Activated T-helper 1 cell treated with anti-CD3 and anti-CD28 coated beads, Interleukin-12 subunit alpha, Interleukin-12 subunit beta, Interleukin-2, Interleukin-4 antibody, amounts not matched to agents 30 ng/mL and 10 ng/mL and 1 ng/mL, durations not matched to agents 14 hours and 24 hours and 36 hours (primary cell): ENCODE measurements around the gene CLEC17A. TPM values are rescaled to one million over a fixed set of nuclear protein-coding genes. Genes with fewer than 3 reads are reported as not detected.
"Not testable (repeated sequence)": the region's sequence is repeated elsewhere in the genome, so short reads cannot be mapped to it uniquely, and the experiment has no call there.

Source experiments
- DNase-seq: peaks from one replicate; pipeline ENCODE4 v3.0.0; 2021; ENCODE audit warnings: low spot score
- H3K27ac Mint-ChIP-seq: one replicate; pipeline ENCODE4 v1.8.0; 2021; ENCODE audit warnings: mild to moderate bottlenecking, mixed read lengths
- H3K27me3 Mint-ChIP-seq: one replicate; pipeline ENCODE4 v1.8.0; 2022; ENCODE audit warnings: mild to moderate bottlenecking, moderate library complexity, mixed read lengths; ENCODE audit not compliant: insufficient read depth
- H3K36me3 Mint-ChIP-seq: one replicate; pipeline ENCODE4 v1.8.0; 2021; ENCODE audit warnings: low read depth, mixed read lengths
- H3K4me1 Mint-ChIP-seq: one replicate; pipeline ENCODE4 v1.8.0; 2021; ENCODE audit warnings: low read depth, mixed read lengths
- H3K4me3 Mint-ChIP-seq: one replicate; pipeline ENCODE4 v1.8.0; 2021; ENCODE audit warnings: mild to moderate bottlenecking, moderate library complexity, mixed read lengths
- H3K9me3 Mint-ChIP-seq: one replicate; pipeline ENCODE4 v1.8.0; 2021; ENCODE audit warnings: mixed read lengths
- intact Hi-C: fragments of 100-400 bp; cut with micrococcal nuclease; formaldehyde crosslinking; loops from one replicate; pipeline ENCODE4 v1.15.1; 2024
- total RNA-seq: library from RNA; stranded (reverse); gene quantifications from 2 replicates; pipeline ENCODE4 v1.2.3, GENCODE V29; 2022

CLEC17A gene
- total RNA-seq, 1 donor from 2014 or later: 0.13 TPM

- Mint-ChIP-seq H3K4me3 (no peak overlapping the region), H3K27me3 (no peaks in the 10 kb centered on the region), H3K27ac (no peak overlapping the region), H3K4me1 (no peaks in the 10 kb centered on the region), H3K36me3 (no peaks in the 10 kb centered on the region), H3K9me3 (peaks cover 7% of the 10 kb centered on the region)
- intact Hi-C loops: no loop called here
- DNase-seq: no peak
Measured at GRCh38 chr19:14612657-14613056, 29.8 kb downstream of the CLEC17A start.

DNA sequence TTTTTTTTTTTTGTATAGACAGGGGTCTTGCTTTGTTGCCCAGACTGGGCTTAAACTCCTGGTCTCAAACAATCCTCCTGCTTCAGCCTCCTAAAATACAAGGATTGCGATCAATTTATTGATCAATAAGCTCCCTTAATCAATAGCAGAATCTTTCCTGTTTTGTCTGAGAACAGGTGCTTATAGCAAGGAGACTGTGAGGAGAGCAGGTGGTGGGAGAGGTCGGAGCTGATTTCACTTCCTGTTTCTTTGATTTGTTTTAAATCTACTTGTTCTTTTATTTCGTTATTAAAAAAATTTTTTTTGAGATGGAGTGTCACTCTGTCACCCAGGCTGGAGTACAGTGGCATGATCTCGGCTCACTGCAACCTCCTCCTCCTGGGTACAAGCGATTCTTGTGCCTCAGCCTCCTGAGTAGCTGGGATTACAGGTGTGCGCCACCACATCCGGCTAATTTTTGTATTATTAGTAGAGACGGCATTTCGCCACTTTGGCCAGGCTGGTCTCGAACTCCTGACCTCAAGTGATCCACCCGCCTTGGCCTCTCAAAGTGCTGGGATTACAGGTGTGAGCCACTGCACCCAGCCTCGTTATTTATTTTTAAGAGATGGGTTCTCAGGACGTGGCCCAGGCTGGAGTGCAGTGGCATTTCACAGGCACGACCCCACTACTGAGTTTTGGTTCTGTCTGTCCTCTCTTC lies 30.7 kb downstream of the CLEC17A start:
- H3K36me3 Mint-ChIP-seq, H3K4me1 Mint-ChIP-seq, intact Hi-C loops, H3K9me3 Mint-ChIP-seq, H3K4me3 Mint-ChIP-seq, H3K27ac Mint-ChIP-seq, DNase-seq, H3K27me3 Mint-ChIP-seq: not testable (repeated sequence)

DNA sequence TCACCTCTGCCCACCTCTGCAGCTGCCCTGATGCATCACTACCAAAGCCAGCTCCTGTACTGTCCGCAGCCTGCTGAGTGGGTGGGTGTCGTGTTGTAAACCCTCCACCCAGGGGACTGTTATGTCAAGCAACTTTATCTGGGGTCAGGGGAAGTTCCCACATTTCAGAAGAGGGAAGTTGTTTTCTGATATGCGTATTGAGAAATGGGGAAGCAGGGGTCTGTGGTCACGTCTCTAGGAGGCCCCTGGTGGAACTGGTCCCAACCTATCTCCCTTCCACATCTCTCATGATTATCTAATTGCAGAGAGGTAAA lies 31.2 kb downstream of the CLEC17A start:
- H3K4me1 Mint-ChIP-seq: no peaks in the 10 kb centered on the region
- H3K27me3 Mint-ChIP-seq: no peaks in the 10 kb centered on the region
- intact Hi-C loops: no loop called here
- H3K4me3 Mint-ChIP-seq: no peak overlapping the region
- peaks cover 7% of the 10 kb centered on the region for H3K9me3 Mint-ChIP-seq
- no peak for DNase-seq
- H3K36me3 Mint-ChIP-seq: no peaks in the 10 kb centered on the region
- no peak overlapping the region for H3K27ac Mint-ChIP-seq

- intact Hi-C loops: no loop called here
- H3K27me3 Mint-ChIP-seq: no peaks in the 10 kb centered on the region
- DNase-seq: no peak
- H3K4me3 Mint-ChIP-seq: no peak overlapping the region
- H3K36me3 Mint-ChIP-seq: no peaks in the 10 kb centered on the region
- no peak overlapping the region for H3K27ac Mint-ChIP-seq
- no peaks in the 10 kb centered on the region for H3K4me1 Mint-ChIP-seq
- peaks cover 17% of the 10 kb centered on the region for H3K9me3 Mint-ChIP-seq
Measured at GRCh38 chr19:14615623-14616022, 32.7 kb downstream of the CLEC17A start.

- H3K27ac Mint-ChIP-seq: no peak overlapping the region
- no peak for DNase-seq
- no peaks in the 10 kb centered on the region for H3K4me1 Mint-ChIP-seq
- H3K4me3 Mint-ChIP-seq: no peak overlapping the region
- H3K27me3 Mint-ChIP-seq: no peaks in the 10 kb centered on the region
- intact Hi-C loops: no loop called here
- no peaks in the 10 kb centered on the region for H3K36me3 Mint-ChIP-seq
- peaks cover 17% of the 10 kb centered on the region for H3K9me3 Mint-ChIP-seq
Measured at GRCh38 chr19:14616407-14616806, 33.5 kb downstream of the CLEC17A start.

DNA sequence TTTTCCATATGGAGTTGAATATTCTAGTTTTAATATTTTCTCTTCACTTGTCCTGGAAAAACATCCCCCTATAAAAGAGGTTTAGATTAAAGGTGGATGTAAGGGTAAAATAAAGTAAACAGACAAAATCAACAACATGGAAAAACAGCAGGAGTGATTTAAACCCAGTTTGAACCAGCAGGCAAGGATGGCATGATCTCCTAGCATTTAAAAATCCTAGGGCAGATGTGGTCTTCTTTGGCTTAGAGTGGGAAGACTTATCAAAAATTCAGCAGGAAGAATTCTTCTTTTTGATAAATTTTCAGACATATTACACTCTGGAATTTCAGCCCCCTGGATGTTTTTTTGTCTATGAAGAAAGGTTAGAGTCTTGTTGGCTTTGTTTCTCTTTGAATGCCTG lies 36.5 kb downstream of the CLEC17A start:
- H3K27ac Mint-ChIP-seq: no peak overlapping the region

GRCh38 chr19:14624491-14624890 lies 41.6 kb downstream of the CLEC17A start:
- H3K27ac Mint-ChIP-seq, H3K27me3 Mint-ChIP-seq, DNase-seq, H3K4me3 Mint-ChIP-seq, H3K4me1 Mint-ChIP-seq, H3K36me3 Mint-ChIP-seq, intact Hi-C loops: not testable (repeated sequence)
- peaks cover 14% of the 10 kb centered on the region for H3K9me3 Mint-ChIP-seq

More for the DNA sequence above, 36.5 kb downstream of the CLEC17A start:
- DNase-seq: no peak
- Mint-ChIP-seq H3K36me3 (no peaks in the 10 kb centered on the region), H3K9me3 (peaks cover 17% of the 10 kb centered on the region), H3K4me1 (no peaks in the 10 kb centered on the region), H3K4me3 (no peak overlapping the region), H3K27me3 (no peaks in the 10 kb centered on the region)
- intact Hi-C loops: no loop called here

DNA sequence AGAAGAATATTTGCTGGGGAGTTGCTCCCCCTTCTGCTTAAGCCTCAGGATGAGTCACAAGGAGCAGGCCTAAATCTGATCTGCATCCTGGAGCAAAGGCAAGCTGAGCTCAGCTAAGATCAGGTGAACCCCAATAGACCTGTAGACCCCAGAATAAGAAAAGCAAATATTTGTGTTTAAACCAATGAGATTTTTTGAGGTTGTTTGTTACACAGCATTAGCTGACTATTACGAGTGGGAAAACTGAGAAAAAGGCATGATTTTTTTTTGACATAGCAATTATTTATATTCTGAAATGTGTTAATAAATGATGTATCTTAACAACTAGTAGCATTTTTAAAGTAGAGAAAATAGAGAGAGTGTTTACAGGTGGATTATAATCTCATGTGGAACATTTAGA lies 46.7 kb downstream of the CLEC17A start:
- Mint-ChIP-seq H3K9me3 (peaks cover 13% of the 10 kb centered on the region), H3K4me1 (no peaks in the 10 kb centered on the region), H3K27ac (no peak overlapping the region), H3K36me3 (peaks cover 1% of the 10 kb centered on the region), H3K27me3 (peaks cover 2% of the 10 kb centered on the region), H3K4me3 (no peak overlapping the region)
- intact Hi-C loops: no loop called here
- DNase-seq: no peak

GRCh38 chr19:14632286-14632685 lies 49.4 kb downstream of the CLEC17A start:
- peaks cover 3% of the 10 kb centered on the region for H3K27me3 Mint-ChIP-seq
- H3K36me3 Mint-ChIP-seq: peaks cover 1% of the 10 kb centered on the region
- intact Hi-C loops: no loop called here
- no peaks in the 10 kb centered on the region for H3K4me1 Mint-ChIP-seq
- no peak for DNase-seq
- H3K27ac Mint-ChIP-seq: no peak overlapping the region
- no peak overlapping the region for H3K4me3 Mint-ChIP-seq
- peaks cover 9% of the 10 kb centered on the region for H3K9me3 Mint-ChIP-seq

DNA sequence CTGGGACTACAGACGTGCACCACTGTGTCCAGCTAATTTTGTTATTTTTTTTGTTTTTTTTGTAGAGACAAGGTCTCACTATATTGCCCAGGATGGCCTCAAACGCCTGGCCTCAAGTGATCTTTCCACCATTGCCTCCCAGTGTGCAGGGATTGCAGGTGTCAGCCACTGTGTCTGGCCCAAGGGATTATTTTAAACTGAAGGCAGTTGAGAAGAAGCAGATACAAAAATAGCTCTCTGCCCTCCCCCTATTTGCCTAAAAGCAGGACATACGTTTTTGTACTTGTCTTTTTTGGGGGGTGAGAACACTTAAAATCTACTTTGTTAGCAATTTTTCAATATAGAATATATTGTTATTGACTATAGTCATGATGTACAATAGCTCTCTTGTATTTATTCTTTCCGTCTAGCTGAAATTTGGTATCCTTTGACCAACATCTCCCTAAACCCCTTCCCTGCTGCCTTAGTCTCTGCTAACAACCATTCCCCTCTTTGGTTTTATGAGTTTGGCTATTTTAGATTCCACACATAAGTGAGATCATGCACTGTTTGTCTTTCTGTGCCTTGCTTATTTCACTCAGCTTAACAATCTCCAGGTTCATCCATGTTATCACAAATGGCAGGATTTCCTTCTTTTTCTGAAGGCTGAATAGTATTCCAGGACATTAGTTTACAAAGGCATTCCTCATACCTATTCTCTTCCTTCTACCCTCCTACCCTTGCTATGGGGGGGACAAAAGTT lies 56.8 kb downstream of the CLEC17A start:
- H3K4me1 Mint-ChIP-seq: no peaks in the 10 kb centered on the region
- peaks cover 1% of the 10 kb centered on the region for H3K27me3 Mint-ChIP-seq
- H3K4me3 Mint-ChIP-seq: no peak overlapping the region
- no peak overlapping the region for H3K27ac Mint-ChIP-seq
- intact Hi-C loops: no loop called here
- H3K36me3 Mint-ChIP-seq: no peaks in the 10 kb centered on the region
- no peak for DNase-seq
- peaks cover 13% of the 10 kb centered on the region for H3K9me3 Mint-ChIP-seq

- no peaks in the 10 kb centered on the region for H3K9me3 Mint-ChIP-seq
- no peaks in the 10 kb centered on the region for H3K36me3 Mint-ChIP-seq
- no peak for DNase-seq
- no peaks in the 10 kb centered on the region for H3K4me1 Mint-ChIP-seq
- no peak overlapping the region for H3K4me3 Mint-ChIP-seq
- intact Hi-C loops: no loop called here
- H3K27ac Mint-ChIP-seq: no peak overlapping the region
- H3K27me3 Mint-ChIP-seq: peaks cover 1% of the 10 kb centered on the region
Measured at GRCh38 chr19:14648506-14648905, 65.6 kb downstream of the CLEC17A start.

DNA sequence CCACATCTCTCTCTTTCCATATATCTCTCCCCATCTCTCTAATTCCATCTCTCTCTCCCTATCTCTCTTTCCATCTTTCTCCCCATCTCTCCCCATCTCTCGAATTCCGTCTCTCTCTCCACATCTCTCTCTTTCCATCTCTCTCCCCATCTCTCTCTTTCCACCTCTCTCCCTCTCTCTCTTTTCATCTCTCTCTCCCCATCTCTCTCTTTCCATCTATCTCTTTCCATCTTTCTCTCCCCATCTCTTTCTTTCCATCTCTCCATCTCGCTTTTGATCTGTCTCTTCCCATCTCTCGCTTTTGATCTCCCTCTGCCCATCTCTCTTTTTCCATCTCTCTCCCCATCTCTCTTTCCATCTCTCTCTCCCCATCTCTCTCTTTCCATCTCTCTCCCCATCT lies 66.1 kb downstream of the CLEC17A start:
- DNase-seq: no peak
- no peaks in the 10 kb centered on the region for H3K9me3 Mint-ChIP-seq
- H3K27ac Mint-ChIP-seq: no peak overlapping the region
- no peaks in the 10 kb centered on the region for H3K4me1 Mint-ChIP-seq
- peaks cover 1% of the 10 kb centered on the region for H3K27me3 Mint-ChIP-seq
- no peak overlapping the region for H3K4me3 Mint-ChIP-seq
- intact Hi-C loops: no loop called here
- no peaks in the 10 kb centered on the region for H3K36me3 Mint-ChIP-seq

GRCh38 chr19:14650161-14650560 lies 67.3 kb downstream of the CLEC17A start:
- H3K36me3 Mint-ChIP-seq: no peaks in the 10 kb centered on the region
- no peak overlapping the region for H3K4me3 Mint-ChIP-seq
- H3K27me3 Mint-ChIP-seq: peaks cover 1% of the 10 kb centered on the region
- H3K4me1 Mint-ChIP-seq: no peaks in the 10 kb centered on the region
- H3K9me3 Mint-ChIP-seq: no peaks in the 10 kb centered on the region
- intact Hi-C loops: no loop called here
- no peak for DNase-seq
- H3K27ac Mint-ChIP-seq: no peak overlapping the region
